Measurements from ENCODE around the gene KIRREL3.

KIRREL3 gene

GRCh38 chr11:126457817-126458216 is 542.8 kb downstream of the KIRREL3 start:
- DNase-seq = no peak

- no peak for DNase-seq
These were observed 543.6 kb downstream of the KIRREL3 start for GRCh38 chr11:126456783-126457542.

DNA sequence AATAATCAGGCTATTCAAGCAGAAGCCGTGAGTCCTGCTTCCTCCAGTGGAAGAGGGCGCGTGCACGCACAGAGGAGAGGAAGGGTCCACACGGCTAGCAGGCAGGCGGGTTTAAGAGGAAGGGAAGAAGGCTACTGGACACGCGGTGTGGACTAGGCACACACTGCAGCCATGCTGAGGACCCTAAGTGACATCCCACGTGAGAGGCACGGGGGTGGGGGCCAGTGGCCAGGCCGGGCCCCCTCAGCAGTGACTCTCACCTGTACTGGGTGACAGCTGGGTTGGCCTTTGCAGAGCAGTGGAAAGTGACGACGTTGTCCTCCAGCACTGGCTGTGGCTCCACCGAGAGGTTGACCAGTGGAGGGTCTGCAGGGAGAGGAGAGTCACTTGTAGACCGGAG is 544.5 kb downstream of the KIRREL3 start:
- no peak for DNase-seq

DNA sequence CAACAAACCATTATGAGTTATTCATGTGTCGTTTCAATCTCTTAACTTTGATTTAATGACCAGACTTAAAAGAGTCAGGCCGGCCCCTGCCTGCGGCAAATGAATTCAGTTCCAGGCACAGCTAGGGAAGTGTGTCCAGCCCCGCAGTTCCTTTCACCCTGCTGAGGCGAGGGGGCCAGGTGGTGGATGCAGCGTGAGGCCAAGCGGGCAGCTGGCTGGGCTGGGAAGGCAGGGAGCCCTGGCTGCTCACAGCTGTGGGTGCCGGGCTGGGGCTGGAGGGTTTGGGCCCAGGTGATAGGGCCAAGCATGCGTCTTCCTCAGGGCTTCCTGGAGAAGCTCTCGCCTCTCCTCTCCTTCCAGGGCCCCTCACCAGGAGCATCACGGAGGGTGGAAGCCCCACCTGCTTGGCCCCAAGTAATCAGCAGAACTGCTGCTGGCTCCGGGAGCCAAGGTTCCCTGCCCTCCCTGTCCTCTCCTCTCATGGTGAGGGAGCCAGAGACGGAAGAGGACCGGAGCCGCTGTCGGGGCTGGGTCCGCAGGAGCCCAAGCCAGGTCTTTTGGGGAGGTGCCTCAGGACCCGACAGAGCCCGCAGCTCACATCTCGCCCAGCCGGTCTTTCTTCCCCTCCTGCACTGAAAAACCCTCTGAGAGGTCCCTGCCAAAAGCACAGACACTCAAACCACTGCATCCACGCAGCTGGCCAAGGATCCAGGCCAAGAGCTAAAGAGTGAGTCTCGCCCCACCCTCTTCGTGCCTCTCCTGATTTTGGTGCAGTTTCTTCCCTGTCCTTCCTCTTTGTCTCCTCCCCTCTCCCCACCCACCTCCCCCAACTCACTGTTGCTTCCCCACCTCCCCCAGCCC is 548.1 kb downstream of the KIRREL3 start:
- no peak for DNase-seq

DNA sequence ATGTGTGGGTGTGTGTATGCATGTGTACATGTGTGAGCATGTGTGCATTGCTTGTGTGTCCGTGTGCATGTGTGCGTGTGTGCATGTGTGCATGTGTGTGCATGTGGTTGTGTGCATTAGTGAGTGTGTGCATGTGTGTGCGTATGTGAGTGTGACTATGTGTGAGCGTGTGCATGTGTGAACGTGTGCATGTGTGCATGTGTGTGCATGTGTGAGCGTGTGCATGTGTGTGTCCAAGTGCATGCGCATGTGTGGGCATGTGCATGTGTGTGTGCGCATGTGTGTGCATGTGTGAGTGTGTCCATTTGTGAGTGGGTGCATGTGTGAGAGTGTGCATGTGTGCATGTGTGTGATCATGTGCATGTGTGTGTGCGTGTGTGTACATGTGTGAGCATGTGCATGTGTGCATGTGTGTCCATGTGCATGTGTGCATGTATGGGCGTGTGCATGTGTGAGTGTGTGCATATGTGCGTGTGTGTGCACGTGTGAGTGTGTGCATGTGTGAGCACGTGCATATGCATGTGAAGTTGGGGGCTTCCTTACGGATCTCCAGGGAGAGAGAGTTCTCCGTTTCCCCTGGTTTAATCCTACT is 549.3 kb downstream of the KIRREL3 start:
- no peak for DNase-seq

DNA sequence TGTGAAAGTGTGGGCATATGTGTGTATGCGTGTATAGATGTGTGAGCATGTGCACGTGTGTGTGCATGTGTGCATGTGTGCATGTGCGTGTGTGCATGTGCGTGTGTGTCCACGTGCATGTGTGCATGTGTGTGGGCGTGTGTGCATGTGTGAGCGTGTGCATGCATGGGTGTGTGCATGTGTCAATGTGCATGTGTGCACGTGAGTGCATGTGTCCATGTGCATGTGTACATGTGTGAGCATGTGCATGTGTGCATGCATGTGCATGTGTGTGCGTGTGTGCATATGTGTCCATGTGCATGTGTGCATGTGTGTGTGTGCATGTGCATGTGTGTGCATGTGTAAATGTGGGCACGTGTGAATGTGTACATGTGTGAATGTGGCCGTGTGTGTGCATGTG is 549.8 kb downstream of the KIRREL3 start:
- DNase-seq = no peak

DNA sequence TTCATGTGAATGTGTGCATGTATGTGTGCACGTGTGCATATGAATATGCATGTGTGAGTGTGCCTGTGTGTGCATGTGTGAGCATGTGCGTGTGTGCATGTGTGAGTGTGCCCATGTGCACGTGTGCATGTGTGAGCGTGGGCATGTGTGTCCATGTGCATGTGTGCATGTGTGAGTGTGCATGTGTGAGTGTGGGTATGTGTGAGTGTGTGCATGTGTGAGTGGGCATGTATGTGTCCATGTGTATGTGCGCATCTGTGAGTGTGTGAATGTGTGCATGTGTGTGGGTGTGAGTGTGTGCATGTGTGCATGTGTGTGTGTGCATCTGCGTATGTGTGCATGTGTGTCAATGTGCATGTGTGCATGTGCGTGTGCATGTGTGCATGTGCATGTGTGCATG is 550.4 kb downstream of the KIRREL3 start:
- no peak for DNase-seq

DNA sequence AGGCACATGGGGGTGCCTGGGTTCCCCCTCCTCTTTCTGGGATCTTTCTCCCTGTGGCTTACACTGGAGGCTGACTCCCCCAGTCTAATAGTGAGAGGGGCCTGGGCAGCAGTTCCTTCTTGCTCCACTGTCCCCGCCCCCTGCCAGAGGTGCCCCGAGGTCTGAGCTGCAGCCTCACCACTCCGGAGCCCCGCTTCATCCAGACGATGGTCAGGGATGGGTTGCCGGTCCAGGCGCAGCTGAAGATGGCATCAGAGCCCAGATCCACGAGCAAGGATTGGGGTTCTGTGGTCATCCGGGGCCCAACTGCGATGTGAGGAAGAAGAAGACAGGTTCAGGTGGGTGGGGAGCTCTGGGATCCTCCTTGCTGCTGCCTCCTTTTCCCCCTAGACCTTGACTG is 554.0 kb downstream of the KIRREL3 start:
- DNase-seq = no peak

GRCh38 chr11:126444072-126444471 is 556.5 kb downstream of the KIRREL3 start:
- DNase-seq = no peak

GRCh38 chr11:126443120-126443519 is 557.5 kb downstream of the KIRREL3 start:
- DNase-seq = no peak

GRCh38 chr11:126440792-126441514 is 559.6 kb downstream of the KIRREL3 start:
- DNase-seq = peak; percentile 83

DNA sequence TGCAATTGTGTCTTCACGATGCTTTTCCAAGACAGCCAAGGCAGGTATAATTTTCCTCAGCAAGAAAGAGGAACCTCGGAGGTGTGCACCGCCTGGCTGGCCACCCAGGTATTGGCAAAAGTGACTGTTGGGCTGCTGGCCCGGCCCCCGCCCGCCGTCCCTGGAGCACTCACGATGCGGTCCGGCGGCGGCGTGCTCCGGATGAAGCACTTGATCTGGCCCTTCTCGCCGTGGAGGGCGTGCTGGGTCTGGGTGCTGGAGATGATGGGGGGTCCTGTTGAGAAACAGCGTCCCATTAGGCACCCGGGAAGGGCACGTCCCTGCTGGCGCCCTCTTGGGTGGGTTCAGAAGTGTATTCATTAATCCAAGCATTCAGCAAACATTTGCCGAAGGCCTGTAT is 560.3 kb downstream of the KIRREL3 start:
- DNase-seq = no peak

- DNase-seq = no peak
These were observed 561.9 kb downstream of the KIRREL3 start for GRCh38 chr11:126438691-126439090.

GRCh38 chr11:126438272-126438671 is 562.3 kb downstream of the KIRREL3 start:
- no peak for DNase-seq

GRCh38 chr11:126437731-126438130 is 562.8 kb downstream of the KIRREL3 start:
- DNase-seq = no peak

DNA sequence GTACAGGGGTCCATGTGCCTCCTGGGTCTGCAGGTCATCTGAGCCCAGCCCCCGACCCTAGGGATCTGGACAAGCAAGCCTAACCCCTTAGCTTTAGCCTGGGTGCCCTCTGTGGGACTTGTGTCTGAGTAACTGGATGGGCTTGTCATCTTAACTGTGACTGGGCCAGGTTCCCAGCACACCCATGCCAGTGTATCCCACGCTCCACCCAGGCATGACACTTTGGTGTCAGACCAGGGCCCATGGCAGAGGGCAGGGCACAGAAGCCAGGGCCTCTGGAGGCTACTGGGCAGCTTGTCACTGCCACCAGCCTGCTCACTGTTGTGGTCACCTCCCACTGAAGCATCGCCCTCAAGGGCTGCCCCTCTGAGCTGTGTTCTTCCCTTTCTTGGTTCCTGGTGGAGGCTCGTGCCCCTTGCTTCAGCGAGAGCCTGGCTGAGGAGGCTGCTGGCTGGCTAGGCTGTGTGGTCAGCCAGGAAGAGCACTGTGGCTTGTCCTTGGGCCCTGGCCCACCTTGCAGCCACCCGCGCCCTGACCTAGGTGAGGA is 564.3 kb downstream of the KIRREL3 start:
- DNase-seq = no peak

- DNase-seq = no peak
These were observed 565.6 kb downstream of the KIRREL3 start for GRCh38 chr11:126434950-126435335.

GRCh38 chr11:126433989-126434949 is 566.3 kb downstream of the KIRREL3 start:
- no peak for DNase-seq

- DNase-seq = no peak
These were observed 567.2 kb downstream of the KIRREL3 start for GRCh38 chr11:126433244-126433846.

DNA sequence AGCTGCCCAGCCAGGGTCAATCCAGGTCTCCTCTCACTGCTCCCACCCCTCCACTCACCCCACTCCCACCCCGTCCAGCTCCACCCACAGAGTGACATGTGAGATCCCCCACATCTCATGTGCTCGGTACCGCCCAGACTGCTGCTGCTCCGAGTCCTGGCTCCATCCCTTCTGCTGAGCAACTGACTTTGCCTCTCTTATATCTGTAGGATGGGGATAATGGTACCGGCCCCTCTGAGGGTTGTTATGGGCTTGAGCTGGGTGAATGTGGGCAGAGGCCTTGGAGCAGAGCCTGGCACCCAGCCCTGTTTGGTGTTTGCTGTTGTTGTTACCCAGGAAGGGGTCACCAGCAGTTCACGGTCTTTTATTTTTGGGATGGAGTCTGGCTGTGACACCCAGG is 568.0 kb downstream of the KIRREL3 start:
- DNase-seq = no peak

DNA sequence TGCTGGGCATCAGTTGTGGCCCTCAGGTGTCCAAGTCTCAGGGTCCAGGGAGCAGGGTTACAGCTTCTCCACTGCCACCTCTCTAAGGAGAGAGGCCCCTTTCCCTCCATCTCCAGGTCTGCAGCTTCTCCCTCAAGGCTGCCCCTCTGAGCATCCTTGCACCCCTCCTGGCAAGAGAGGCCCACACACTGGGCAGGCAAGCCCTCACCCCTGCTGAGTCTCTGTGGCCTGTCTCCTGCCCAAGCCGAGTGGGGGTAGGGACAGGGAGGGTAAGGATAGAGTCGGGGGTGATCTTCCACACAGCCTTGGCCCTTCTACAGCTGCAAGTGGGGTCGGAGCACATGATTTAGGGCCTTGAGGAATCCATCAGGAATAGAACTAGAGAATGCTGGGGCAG is 568.5 kb downstream of the KIRREL3 start:
- no peak for DNase-seq
